ENCODE data around the gene MACROD2.

- TF ChIP-seq CTCF (IDR thresholded peaks at IDR 0.05), result no peak
- no peak for TF ChIP-seq POLR2A (IDR thresholded peaks at IDR 0.05)
These were observed 1306.8 kb downstream of the MACROD2 start for GRCh38 chr20:15302075-15302474.
